ENCODE data around the gene CPNE6. TPM values are rescaled to one million over a fixed set of nuclear protein-coding genes. Genes with fewer than 3 reads are reported as not detected.

The CPNE6 gene
- total and polyA plus RNA-seq, 2 of the 13 experiments (the other 11 are each of a cell fraction or from before 2014, with no cell fraction given) = not detected

GRCh38 chr14:24071836-24072430 lies 571 bp downstream of the CPNE6 start:
- no peak for DNase-seq (ENCODE audit: low spot score)
- ATAC-seq = no peak
- H3K27me3 ChIP-seq (ENCODE audit: control insufficient read depth in 1 of 2, insufficient read depth in 2 of 2, low read length in 2 of 2) = peaks cover 13 to 58% of the 10 kb centered on the region in 2 experiments; a peak in 4 of 5 replicates
- ChIA-PET CTCF (ENCODE audit: low intra/inter-chr PET ratio, low total read pairs) (no interaction called here), POLR2A (interaction anchor here (1.2 to 8.3 kb wide), 5 partner anchors 9 to 89 kb away, joined by 3 to 68 read pairs (median 4); partner anchors contain the start of genes DCAF11, IRF9, NRL and PCK2)
- intact Hi-C loops (cut with micrococcal nuclease; ENCODE audit: unreplicated experiment) (no loop called here), in situ Hi-C loops (cut with HindIII; ENCODE audit: extremely low pct_ligation_motif_present, low pct_unique_long_range_greater_than_20kb) (no loop called here)
- H3K9ac ChIP-seq (ENCODE audit: insufficient read depth, low read depth, low read length) = no peak overlapping the region
- H3K4me2 ChIP-seq (ENCODE audit: low read depth, low read length) = no peak overlapping the region
- H3K9me3 ChIP-seq (ENCODE audit: low read length) = no peaks in the 10 kb centered on the region
- 15% methylated on average over 12 of the region's 12 CpGs for WGBS (ENCODE audit: low lambda C conversion rate)
- no peak overlapping the region for H3K4me3 ChIP-seq (replicated peaks in 1 of 3; ENCODE audit: insufficient read depth in 1 of 3, low read depth in 2 of 3, low read length in 3 of 3)
- H4K20me1 ChIP-seq (ENCODE audit: insufficient read depth, low read length) = no peaks in the 10 kb centered on the region
- H3K36me3 ChIP-seq (replicated peaks in 1 of 2; ENCODE audit: control insufficient read depth in 1 of 2, insufficient read depth in 2 of 2, low read length in 2 of 2) = no peaks in the 10 kb centered on the region
- peaks cover 51% of the 10 kb centered on the region for H3K4me1 ChIP-seq (ENCODE audit: insufficient read depth, low read length)
- BruUV-seq (replicated peaks) = no TSS peak
- no peaks in the 10 kb centered on the region for H3K79me2 ChIP-seq (ENCODE audit: insufficient read depth, low read length)
- no peak overlapping the region for H2AFZ ChIP-seq (ENCODE audit: low read length)
- no peak overlapping the region for H3K27ac ChIP-seq (ENCODE audit: extremely low read length, insufficient read depth, low read length)
- FAIRE-seq = no peak
- TF ChIP-seq MYC (CRISPR knock-in tag; IDR thresholded peaks at IDR 0.05; ENCODE audit: borderline replicate concordance) (peak; percentile 13; the same call in 1 of the 2 replicates), NR2F6 (IDR thresholded peaks at IDR 0.05) (no peak), NR2F6 (CRISPR knock-in tag; IDR thresholded peaks at IDR 0.05) (no peak), THAP9 (CRISPR knock-in tag; IDR thresholded peaks at IDR 0.05; ENCODE audit: borderline replicate concordance) (0 out of 2 replicates have a peak, but pooled peaks have one; percentile 10), ZNF891 (CRISPR knock-in tag; IDR thresholded peaks at IDR 0.05) (0 out of 2 replicates have a peak, but pooled peaks have one; percentile 23), ONECUT2 (CRISPR knock-in tag; IDR thresholded peaks at IDR 0.05) (no peak), ZNF260 (CRISPR knock-in tag; IDR thresholded peaks at IDR 0.05; ENCODE audit: borderline replicate concordance, low read depth) (no peak), ZFP91 (CRISPR knock-in tag; IDR thresholded peaks at IDR 0.05; ENCODE audit: borderline replicate concordance) (0 out of 2 replicates have a peak, but pooled peaks have one; percentile 36), TFDP1 (CRISPR knock-in tag; IDR thresholded peaks at IDR 0.05; ENCODE audit: borderline replicate concordance) (no peak), ZNF414 (CRISPR knock-in tag; IDR thresholded peaks at IDR 0.05) (no peak), HOXA5 (CRISPR knock-in tag; IDR thresholded peaks at IDR 0.05) (no peak), KLF15 (CRISPR knock-in tag; IDR thresholded peaks at IDR 0.05; ENCODE audit: borderline replicate concordance) (no peak), ZNF335 (CRISPR knock-in tag; IDR thresholded peaks at IDR 0.05) (no peak), ZNF280B (CRISPR knock-in tag; IDR thresholded peaks at IDR 0.05; ENCODE audit: borderline replicate concordance) (peak; percentile 68; the same call in 1 of the 2 replicates), SMARCC2 (IDR thresholded peaks at IDR 0.05) (no peak), ZNF781 (CRISPR knock-in tag; IDR thresholded peaks at IDR 0.05; ENCODE audit: borderline replicate concordance, not compliant biosample characterization) (no peak), RELA (CRISPR knock-in tag; IDR thresholded peaks at IDR 0.05) (no peak)

All from HepG2 (cell line).